Stimulated activated CD4-positive, alpha-beta T cell treated with anti-CD3 and anti-CD28 coated beads, Interleukin-15, amount 100 ng/mL, for 1 hour (primary cell): ENCODE data around the gene APOBEC3H.

ENCODE experiments used
- DNase-seq, 2 donors: peaks; one replicate each; pipeline ENCODE4 v3.0.0-alpha.2; 2020; ENCODE audit warnings: low read depth in 1 of 2, low spot score in 1 of 2

Gene APOBEC3H

DNA sequence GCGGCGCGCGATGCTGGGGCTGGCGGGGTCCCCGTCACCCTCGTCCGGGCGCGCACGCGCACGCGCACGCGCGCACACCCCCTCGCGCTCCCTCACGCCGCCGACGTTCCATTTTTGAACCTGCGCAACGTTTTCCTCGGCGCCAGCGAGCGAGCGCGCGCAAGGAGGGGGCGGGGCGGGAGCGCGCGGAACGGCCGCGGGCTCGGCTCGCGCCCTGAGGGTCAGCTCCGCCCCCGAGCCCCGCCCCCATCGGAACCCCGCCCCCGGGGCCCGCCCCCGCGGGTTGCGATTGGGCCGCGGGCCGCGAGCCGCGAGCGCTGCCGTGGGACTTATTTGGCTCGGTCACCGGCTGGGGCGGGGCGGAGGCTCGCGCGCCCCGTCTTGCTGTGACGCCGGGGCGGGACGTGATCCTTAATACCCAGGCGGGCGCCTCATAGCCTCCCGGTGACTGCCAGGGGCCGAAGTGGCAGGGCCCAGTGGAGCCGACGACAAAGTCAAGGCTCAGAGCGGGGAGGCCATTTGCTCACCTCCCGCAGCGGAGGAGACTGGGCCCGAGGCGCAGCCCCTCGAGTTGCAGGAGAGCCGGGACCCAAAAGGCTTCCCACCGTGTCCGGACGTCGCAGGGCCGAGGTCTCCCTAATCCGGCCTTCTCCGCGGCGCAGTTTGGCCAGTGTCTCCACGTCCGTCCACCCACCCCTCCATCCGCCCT, 55.6 kb downstream of the APOBEC3H start, which contains the start of gene CBX7:
Gene CBX7, minus strand, starts transcription at position 170 of the 709 bp plus-strand sequence. CDS start 236 bp downstream, outside the sequence.
- peak; percentile 87 to 90 for DNase-seq

DNA sequence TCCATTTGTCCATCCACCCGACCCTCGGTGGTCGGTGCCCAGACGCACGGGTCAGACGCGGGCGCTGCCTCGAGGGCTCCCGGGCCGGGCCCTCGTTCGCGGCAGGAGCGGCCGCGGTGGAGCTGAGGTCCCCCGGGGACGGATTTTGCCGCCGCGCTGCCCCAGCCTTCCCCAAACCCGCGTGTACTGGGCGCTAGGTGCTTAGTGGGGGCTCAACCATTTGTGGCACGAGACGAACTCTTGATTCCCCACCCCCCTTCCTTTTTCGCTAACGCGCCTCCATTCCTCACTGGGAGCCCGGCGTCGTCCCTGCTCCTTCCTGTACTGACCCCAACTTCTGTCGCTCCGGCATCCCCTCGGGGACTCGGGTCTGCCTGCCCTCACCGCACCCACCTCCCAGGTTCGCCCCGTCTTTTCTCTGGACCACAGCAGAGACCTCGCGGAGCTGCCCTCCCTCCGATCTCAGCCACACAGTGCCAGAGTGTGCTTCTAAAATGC, 56.2 kb downstream of the APOBEC3H start:
- DNase-seq: no peak
